ENCODE data around the gene DNAJC24. TPM values are rescaled to one million over a fixed set of nuclear protein-coding genes. Genes with fewer than 3 reads are reported as not detected.
"Not testable (repeated sequence)": the region's sequence is repeated elsewhere in the genome, so short reads cannot be mapped to it uniquely, and the experiment has no call there.

Gene DNAJC24
- total RNA-seq, result 10 to 100 TPM in 3 of 5 donors, 1 to 10 TPM in 2; 2.7 to 30.7 (median 15.9) TPM
- 1 to 10 TPM; 3.3 to 6.4 (median 6.2) TPM for polyA plus RNA-seq
- long read RNA-seq, donor 1, partial matches to known transcripts, result 0 of 2 reads
- long read RNA-seq, donor 1, other reads (novel, unspliced or antisense), result 0 of 2 reads
- long read RNA-seq, donor 2, partial matches to known transcripts, result 0 of 16 reads
- long read RNA-seq, donor 2, other reads (novel, unspliced or antisense), result 13 of 16 reads
- long read RNA-seq, donor 3, partial matches to known transcripts, result 5 of 14 reads
- long read RNA-seq, donor 3, other reads (novel, unspliced or antisense), result 7 of 14 reads
- long read RNA-seq, donor 4, result 0 reads
- long read RNA-seq, donor 5, partial matches to known transcripts, result 16 of 53 reads
- long read RNA-seq, donor 5, other reads (novel, unspliced or antisense), result 36 of 53 reads
- long read RNA-seq, donor 6, partial matches to known transcripts, result 22 of 87 reads
- long read RNA-seq, donor 6, other reads (novel, unspliced or antisense), result 62 of 87 reads
- long read RNA-seq, donor 7, partial matches to known transcripts, result 12 of 52 reads
- long read RNA-seq, donor 7, other reads (novel, unspliced or antisense), result 39 of 52 reads
- long read RNA-seq, donor 8, partial matches to known transcripts, result 15 of 48 reads
- long read RNA-seq, donor 8, other reads (novel, unspliced or antisense), result 31 of 48 reads
- long read RNA-seq, donor 9, partial matches to known transcripts, result 0 of 3 reads
- long read RNA-seq, donor 9, other reads (novel, unspliced or antisense), result 0 of 3 reads
- long read RNA-seq, donor 10, partial matches to known transcripts, result 8 of 19 reads
- long read RNA-seq, donor 10, other reads (novel, unspliced or antisense), result 9 of 19 reads

GRCh38 chr11:31369348-31370329 lies at the start of gene DNAJC24, which contains the start of gene DCDC1:
TSS of gene DNAJC24 (plus strand) at chr11:31369860. CDS start at chr11:31370749, 889 bp downstream.
TSS of gene DCDC1 (minus strand) at chr11:31369739. CDS start at chr11:31328280, 41,459 bp downstream.
- 1% methylated on average over 52 to 53 of the region's 53 CpGs for WGBS, 5 donors
- DNase-seq, result peak; percentile 93 to 97
- peaks cover 0 to 35% (median 25%) of the 10 kb centered on the region in 4 donors for H3K4me1 ChIP-seq
- peak within 1 kb of the TSS; percentile 53 to 87 (median 83) for H3K27ac ChIP-seq
- peak; percentile 42 to 82 (median 59) for TF ChIP-seq POLR2AphosphoS5 (IDR thresholded peaks at IDR 0.05)
- TF ChIP-seq EP300 (IDR thresholded peaks at IDR 0.05), result no peak
- H3K27me3 ChIP-seq, result no peaks in the 10 kb centered on the region
- H3K9me3 ChIP-seq, result no peaks in the 10 kb centered on the region
- H3K36me3 ChIP-seq, result no peaks in the 10 kb centered on the region
- peak within 1 kb of the TSS; percentile 58 to 90 (median 79) for H3K4me3 ChIP-seq
- intact Hi-C loops (cut with DNase I; ENCODE audit: low total_unique reads), result no loop called here

- H3K9me3 ChIP-seq; H3K4me1 ChIP-seq; intact Hi-C loops (cut with DNase I; ENCODE audit: low total_unique reads); DNase-seq; H3K36me3 ChIP-seq; H3K27me3 ChIP-seq; H3K4me3 ChIP-seq; H3K27ac ChIP-seq: not testable (repeated sequence)
- 91 to 97% (median 95%) methylated on average over 15 of the region's 15 CpGs for WGBS, 5 donors
Observed at GRCh38 chr11:31321494-31321893, 48.2 kb upstream of the DNAJC24 start.

GRCh38 chr11:31323145-31323544 lies 46.5 kb upstream of the DNAJC24 start:
- Histone ChIP-seq H3K27ac (no peak overlapping the region), H3K9me3 (no peaks in the 10 kb centered on the region), H3K36me3 (no peaks in the 10 kb centered on the region), H3K4me3 (no peak overlapping the region), H3K27me3 (no peaks in the 10 kb centered on the region), H3K4me1 (no peaks in the 10 kb centered on the region)
- DNase-seq, result no peak
- intact Hi-C loops (cut with DNase I; ENCODE audit: low total_unique reads), result no loop called here
- no peak for TF ChIP-seq POLR2A (IDR thresholded peaks at IDR 0.05)
- no peak for TF ChIP-seq EP300 (IDR thresholded peaks at IDR 0.05)
- no peak for TF ChIP-seq CTCF (IDR thresholded peaks at IDR 0.05)
- no peak for TF ChIP-seq POLR2AphosphoS5 (IDR thresholded peaks at IDR 0.05)
- 78 to 86% (median 79%) methylated on average over 4 of the region's 4 CpGs for WGBS, 5 donors

GRCh38 chr11:31325160-31325559 lies 44.5 kb upstream of the DNAJC24 start:
- TF ChIP-seq CTCF (IDR thresholded peaks at IDR 0.05), result no peak
- intact Hi-C loops (cut with DNase I; ENCODE audit: low total_unique reads), result no loop called here
- no peaks in the 10 kb centered on the region for H3K4me1 ChIP-seq

More at GRCh38 chr11:31325160-31325559, 44.5 kb upstream of the DNAJC24 start:
- DNase-seq, result no peak
- no peaks in the 10 kb centered on the region for H3K27me3 ChIP-seq
- H3K27ac ChIP-seq, result no peak overlapping the region
- H3K9me3 ChIP-seq, result no peaks in the 10 kb centered on the region
- no peaks in the 10 kb centered on the region for H3K36me3 ChIP-seq
- H3K4me3 ChIP-seq, result no peak overlapping the region
